T-helper 1 cell treated with Interleukin-12 subunit alpha and Interleukin-12 subunit beta and Interleukin-4 antibody, amounts not matched to agents 30 ng/mL and 1 ng/mL, for 36 hours (primary cell): Measurements from ENCODE around the gene SKOR2. TPM values are rescaled to one million over a fixed set of nuclear protein-coding genes. Genes with fewer than 3 reads are reported as not detected.

Source experiments
- intact Hi-C: fragments of 100-400 bp; cut with micrococcal nuclease; formaldehyde crosslinking; loops from one replicate; pipeline ENCODE4 v1.15.1; 2024
- total RNA-seq: library from RNA; stranded (reverse); gene quantifications from 2 replicates; pipeline ENCODE4 v1.2.3, GENCODE V29; 2022

The SKOR2 gene
- total RNA-seq, result not detected in 2 replicates

DNA sequence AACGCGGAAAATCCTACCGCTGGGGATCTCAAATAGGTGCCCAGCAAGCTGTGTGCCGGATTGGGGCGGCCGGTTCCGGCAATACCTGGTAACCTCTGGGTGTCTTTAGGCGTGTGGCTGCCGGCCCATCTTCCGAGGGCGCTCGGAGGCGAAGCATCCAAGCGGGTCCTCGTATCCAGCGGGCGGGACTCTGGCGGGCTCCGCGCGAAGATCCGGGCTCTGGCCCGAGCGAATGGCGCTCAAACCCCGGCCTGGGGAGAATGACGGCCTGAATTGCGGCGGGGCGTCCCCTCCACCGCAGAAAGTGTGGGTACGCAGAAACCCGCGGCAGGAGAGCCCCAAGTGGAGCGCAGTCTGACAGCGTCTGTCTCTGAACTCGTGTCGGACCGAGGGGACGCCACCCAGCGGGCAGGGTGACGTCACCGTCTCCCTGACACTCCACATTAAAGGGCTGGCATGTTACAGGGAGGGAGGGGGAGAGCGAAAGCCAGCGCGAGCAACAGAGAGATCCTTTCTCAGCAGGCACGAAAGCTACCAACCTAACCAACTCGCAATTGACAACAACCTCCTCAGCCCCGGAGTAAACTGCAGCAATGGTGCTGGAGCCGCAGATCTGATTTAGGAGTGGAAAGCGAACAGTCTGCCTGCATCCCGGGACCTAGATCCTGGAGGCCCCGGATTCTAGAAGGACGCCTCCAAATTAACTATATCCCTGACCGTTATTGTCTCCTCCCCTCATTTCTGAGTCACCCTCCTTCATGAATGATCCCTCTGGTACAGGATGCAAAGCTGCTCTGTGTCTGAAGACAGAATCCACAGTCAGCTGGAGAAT, at the start of gene SKOR2:
Gene SKOR2 (minus strand): TSS at position 372 of the 832 bp plus-strand sequence. CDS start 2,477 bp downstream, outside the sequence.
- intact Hi-C loops, result no loop called here

DNA sequence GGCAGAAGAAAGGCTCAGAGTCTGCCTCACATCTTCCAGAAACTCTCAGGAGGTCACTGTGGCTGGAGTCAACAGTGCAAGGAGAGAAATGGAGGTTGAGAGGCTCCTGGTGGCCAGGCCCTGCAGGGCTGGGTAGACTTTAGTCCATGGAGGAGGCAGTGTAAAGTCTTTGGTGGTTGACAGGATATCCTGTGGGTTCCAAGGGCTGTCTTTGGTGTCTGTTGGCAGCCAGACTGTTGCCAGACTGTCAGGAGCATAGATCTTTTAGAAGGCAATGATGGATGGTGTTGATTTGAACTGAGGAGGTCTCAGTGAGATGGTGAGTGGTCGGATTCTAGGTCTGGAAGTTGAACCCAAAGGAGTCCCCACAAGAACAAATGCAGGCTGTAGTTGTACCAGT, 45.0 kb upstream of the SKOR2 start:
- intact Hi-C loops, result no loop called here

- intact Hi-C loops, result no loop called here
Measured at GRCh38 chr18:47294801-47295200, 43.3 kb upstream of the SKOR2 start.

- intact Hi-C loops, result no loop called here
Measured at GRCh38 chr18:47288741-47289140, 37.3 kb upstream of the SKOR2 start.

DNA sequence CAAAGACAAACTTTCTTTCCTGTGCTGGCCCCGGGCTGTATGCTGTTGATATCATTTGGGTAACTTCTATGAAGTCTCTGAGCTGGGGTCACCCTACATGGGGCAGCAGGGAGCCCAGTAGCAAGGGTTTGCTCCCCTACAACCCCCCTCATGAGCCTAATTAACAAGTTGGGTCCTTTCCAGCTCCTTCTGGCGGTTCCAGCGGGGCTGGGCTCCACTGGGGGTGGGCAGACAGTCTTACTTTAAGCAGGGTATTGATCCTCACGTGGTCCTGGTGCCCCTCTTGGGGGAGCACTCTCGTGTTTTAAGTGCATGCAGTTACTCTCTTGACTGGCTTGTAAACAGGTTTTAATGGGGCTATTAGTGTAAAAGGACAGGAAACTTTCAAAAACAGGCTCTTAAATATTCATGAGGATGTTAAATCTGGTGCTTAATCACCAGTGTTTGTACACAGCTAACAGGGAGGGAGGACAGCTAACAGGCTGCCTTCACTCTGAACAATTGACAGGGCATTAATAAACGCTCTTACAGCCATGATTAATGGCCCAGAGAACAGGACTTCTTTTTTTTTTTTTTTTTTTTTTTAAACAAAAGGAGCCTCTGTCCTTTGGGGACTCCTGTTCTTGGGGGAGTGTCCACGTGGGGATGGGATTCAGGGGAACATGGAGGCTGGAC, 36.6 kb upstream of the SKOR2 start:
- intact Hi-C loops, result no loop called here

DNA sequence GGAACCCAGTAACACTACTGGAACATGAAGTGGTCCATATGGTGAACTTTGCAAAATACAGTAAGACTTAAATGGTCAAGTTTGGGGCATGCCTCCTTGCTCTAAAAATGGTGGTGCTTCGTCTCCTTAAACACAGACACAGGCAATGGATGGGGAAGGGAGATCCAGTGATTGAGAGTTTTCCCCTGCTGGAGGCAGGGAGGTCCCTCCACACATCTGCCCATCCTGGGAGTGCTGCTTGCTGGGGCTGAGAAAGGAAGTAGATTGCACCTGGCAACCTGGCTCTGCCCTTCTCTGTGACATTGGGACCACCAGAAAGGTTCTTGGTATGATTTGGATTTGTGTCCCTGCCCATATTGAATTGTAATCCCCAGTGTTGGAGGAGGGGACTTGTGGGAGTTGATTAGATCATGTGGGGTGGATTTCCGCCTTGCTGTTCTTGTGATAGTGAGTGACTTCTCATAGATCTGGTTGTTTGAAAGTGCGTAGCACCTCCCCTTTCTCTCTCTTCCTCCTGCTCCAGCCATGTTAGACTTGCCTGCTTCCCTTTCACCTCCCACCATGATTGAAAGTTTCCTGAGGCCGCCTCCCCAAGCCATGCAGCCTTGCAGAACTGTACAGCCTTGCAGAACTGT, 35.4 kb upstream of the SKOR2 start:
- intact Hi-C loops, result no loop called here

GRCh38 chr18:47285456-47285855, 34.0 kb upstream of the SKOR2 start:
- intact Hi-C loops, result no loop called here

- intact Hi-C loops, result no loop called here
Measured at GRCh38 chr18:47284721-47285395, 33.4 kb upstream of the SKOR2 start.

DNA sequence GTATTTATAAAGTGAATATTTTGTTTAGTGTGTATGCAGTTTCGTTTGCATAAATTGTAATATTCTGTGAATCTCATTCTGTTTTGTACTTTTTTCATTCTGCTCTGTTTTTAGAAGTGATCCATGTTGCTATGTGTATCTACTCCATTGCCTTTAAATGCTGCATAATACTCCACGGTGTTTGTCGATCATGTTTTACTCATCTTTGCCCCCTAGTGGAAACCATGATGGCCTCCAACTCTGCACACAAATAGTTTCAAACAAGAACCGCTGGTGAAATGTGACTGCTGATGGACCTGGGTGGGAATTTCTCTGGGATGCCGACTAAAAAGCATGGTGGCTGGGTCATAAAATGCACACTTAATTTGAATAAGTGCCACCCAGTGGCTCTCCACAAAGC, 32.0 kb upstream of the SKOR2 start:
- intact Hi-C loops, result loop anchor here (1.0 kb wide), 1 partner anchor 233 kb away; no protein-coding TSS in a partner anchor

DNA sequence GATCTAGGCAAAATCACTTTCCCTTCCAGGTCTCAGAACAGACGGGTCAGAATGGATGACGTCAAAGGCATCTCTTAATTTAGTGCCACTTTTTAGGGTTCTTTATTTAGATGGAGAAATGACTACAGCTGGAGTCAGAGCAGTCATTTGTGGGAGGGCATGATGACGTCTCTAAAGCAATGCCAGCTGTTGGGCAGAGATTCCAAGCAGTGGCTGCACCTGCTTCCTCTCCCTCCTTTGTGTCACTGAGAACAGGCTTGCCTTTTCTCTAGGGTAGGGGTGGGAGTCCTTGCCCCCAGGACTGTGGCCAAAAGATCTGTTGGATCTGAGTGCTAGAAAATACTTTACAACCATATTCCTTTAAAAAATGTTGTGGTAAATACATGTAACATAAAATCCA, 28.7 kb upstream of the SKOR2 start:
- intact Hi-C loops, result no loop called here

DNA sequence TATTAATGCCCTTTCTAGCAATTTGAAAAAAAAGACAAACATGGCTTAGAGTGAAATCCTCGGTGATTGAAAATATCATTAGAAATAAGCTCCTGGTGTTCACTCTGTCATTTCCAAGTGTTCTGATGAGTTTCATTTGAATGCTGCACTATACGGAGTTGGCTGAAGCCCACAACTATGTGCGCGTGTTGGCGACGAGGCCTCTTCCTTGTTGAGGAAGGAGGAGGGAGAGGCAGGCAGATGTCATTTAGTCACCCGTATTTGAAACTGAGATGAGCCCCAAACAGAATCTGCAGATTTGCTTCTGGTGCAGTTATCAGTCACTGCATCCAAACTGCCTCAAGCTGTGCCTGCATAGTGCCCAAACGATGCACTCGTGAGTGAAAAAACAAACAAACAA, 23.5 kb upstream of the SKOR2 start:
- intact Hi-C loops, result no loop called here

DNA sequence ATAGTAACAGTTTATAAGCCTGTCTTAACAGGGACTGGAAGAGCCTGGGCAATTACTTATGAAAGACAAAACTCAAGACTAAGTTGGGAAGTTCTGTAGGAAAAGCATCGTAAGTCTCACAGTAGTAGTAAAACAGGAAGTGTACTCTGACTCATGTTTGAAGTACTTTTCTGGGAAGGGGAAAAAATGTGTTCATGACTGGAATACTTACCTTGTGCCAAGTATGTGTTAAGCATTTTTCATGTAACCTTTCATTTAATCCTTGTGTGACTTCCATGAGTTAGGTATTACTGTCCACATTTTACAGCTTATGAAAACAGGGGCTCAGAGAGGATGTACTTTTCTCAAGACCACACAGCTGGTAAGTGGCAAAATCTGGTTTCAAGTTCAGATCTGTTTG, 13.7 kb upstream of the SKOR2 start:
- intact Hi-C loops, result loop anchor here (2.0 kb wide), 1 partner anchor 16 kb away; no protein-coding TSS in a partner anchor

DNA sequence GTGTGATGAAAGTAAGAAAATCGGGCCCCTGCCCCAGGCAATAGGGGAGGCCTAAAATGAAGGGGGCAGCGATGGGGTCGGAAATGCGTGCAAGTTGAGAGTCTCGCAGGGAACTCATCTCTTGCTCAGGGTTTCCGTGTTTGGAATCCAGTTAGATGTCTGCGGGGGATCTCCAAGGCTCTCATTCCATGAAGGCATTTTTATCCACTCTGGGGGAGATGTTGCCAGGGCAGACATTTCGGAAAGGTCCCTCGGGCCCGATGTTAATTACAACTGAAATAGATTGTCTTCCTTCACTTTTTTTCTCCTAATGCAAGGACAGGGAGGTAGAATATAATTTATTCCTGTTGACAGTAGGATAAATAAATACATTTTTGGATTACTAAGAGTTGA, 12.8 kb upstream of the SKOR2 start:
- intact Hi-C loops, result loop anchor here (2.0 kb wide), 1 partner anchor 16 kb away; no protein-coding TSS in a partner anchor

- intact Hi-C loops, result loop anchor here (2.0 kb wide), 1 partner anchor 15 kb away; no protein-coding TSS in a partner anchor
Measured at GRCh38 chr18:47263430-47264307, 12.2 kb upstream of the SKOR2 start.

- intact Hi-C loops, result no loop called here
Measured at GRCh38 chr18:47263150-47263429, 11.6 kb upstream of the SKOR2 start.

- intact Hi-C loops, result no loop called here
Measured at GRCh38 chr18:47262301-47263149, 11.1 kb upstream of the SKOR2 start.

GRCh38 chr18:47261902-47262300, 10.4 kb upstream of the SKOR2 start:
- intact Hi-C loops, result no loop called here

DNA sequence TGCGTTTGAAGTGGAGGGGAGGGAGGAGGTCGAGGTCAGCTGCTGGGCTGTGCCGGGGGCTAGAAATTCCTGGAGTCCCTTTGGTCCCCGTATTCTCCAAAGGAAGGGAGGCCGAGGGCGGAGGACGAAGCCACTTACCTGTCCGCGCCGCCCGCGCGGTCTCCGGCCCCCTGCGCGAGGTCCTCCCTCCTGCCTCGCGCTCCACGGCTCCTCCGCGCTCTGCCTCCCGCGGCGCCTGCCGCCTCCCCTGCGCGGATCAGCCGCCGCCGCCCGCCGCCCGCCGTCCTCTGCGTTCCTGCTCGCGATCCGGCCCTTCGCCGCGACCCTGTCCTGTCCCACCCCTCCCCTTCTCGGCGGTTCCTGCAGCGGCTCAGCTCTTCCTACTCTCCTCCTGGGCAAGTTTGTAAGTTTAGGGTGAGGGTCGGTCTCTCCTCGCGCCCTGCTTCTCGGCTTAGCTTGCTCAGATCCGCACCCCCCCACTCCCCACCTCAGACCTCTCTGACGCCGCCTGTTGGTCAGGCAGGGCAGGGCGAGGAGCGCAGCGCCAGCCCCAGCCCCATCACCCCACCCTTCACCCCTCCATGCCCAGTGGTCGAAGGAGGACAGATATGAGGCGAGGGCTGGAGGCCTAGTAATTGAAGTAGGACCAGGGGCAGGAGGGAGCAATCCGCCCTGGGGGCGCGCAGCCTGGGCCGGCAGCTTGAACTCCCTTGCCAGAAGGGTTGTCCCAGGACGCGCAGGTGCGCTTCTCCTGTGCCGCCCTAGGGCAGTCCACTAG, 9.7 kb upstream of the SKOR2 start:
- intact Hi-C loops, result no loop called here
